Hematopoietic multipotent progenitor cell treated with erythropoietin and hydrocortisone succinate and interleukin-3 and kit ligand, for 17 days (in vitro differentiated cells): ENCODE results near the gene CYB561D2.
A peak's percentile ranks its signal among the peaks of the same experiment; 100 is the strongest.

Experiments
- DNase-seq: peaks from one replicate; pipeline ENCODE4 v3.0.0-alpha.2; 2015; ENCODE audit warnings: low spot score

The CYB561D2 gene

GRCh38 chr3:50341996-50342650 lies 8.5 kb upstream of the CYB561D2 start:
- DNase-seq = no peak

DNA sequence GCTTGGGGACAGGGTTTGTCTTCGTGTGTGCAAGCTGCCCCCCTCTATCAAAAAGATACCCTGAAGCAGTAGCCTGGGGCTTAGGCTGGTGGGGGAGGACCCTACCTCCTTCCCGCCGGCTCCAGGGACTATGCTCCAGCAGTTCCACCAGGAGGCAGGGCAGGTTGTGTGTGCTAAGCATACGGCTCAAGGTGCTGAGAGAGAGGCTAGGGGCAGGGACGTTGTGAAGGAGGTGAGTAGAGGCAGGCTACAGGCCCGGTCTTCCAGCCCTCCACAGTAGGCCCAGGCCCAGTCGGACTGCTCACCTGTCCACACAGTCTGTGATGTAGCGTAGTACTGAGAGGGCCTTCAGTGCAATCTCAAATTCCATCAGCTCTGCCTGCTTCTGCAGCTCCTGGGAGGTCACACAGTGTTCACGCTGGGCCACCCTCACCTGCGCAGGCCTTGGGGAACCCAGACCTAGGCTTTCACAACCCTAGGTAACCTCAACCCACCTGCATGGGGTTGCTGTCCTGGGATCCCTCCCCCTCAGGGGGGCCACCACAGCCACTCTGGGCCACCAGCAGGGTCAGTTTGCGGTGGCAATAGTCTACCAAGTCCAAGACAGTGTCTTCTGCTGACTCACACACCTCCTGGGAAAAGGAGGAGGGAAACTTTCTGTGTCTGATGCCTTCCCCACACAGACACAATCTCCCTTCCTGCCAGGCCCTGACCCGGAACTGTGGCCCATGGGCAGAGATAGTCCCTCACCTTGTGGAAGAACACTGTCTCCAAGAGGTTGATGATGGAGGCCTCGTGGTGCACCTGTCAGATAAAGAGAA lies 7.6 kb upstream of the CYB561D2 start:
- DNase-seq = no peak

DNA sequence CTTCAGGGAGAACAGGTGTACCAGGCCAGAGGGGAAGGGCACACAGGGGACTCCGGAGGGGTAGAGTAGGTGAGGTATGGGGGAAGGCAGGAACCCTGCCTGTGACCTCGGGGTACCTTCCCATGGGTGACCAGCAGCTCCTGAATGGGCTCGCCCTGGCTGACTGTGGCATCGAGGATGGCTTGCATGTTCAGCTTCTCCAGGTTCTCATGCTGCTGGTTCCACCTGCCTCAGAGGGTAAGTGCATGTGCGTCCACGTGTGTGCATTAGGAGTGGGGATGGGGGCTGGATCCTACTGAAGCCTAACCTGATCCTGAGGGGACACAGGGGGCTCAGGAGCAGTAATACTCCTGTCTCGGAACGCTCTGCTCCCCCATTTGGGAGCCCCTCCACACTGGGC lies 5.7 kb upstream of the CYB561D2 start:
- no peak for DNase-seq

DNA sequence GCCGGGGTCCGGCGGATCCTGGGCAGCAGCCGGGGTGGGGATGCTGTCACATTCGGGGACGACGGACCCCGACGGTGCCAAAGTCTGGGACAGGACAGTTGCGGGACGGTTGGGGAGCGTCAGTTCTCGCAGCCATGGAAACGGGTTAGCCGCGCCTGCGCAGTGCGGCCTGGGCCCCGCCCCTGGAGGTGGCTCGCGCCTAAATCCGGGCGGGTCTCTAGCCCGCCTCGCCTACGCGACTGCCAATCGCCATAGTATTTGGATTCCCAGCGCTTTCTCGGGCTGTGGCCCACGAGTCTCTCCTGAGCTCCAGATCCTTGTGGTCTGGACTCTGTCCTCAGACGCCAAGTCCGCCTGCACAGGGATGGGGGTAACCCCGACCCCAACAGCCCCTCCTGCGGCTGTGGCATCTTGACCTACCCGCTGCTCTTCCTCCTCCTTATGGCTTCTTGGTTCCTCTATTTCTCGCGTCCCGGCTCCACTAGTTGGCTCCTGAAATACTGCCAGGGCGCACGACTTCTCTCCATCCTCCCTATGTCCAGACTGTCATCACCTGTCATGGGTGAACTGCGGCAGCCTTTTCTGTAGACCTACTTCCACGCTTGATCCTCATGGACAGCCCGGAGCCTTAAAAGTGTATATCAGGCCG lies 5.0 kb upstream of the CYB561D2 start, which contains the start of gene ZMYND10:
TSS of gene ZMYND10 (minus strand) at position 147 of the 649 bp plus-strand sequence. CDS start 153 bp downstream, outside the sequence.
- DNase-seq = peak; percentile 72

GRCh38 chr3:50347187-50347813 lies 3.4 kb upstream of the CYB561D2 start:
- DNase-seq = peak; percentile 84

GRCh38 chr3:50350213-50350526 lies 492 bp upstream of the CYB561D2 start:
- no peak for DNase-seq

- DNase-seq = no peak
These were observed 648 bp downstream of the CYB561D2 start for GRCh38 chr3:50351323-50351697.

DNA sequence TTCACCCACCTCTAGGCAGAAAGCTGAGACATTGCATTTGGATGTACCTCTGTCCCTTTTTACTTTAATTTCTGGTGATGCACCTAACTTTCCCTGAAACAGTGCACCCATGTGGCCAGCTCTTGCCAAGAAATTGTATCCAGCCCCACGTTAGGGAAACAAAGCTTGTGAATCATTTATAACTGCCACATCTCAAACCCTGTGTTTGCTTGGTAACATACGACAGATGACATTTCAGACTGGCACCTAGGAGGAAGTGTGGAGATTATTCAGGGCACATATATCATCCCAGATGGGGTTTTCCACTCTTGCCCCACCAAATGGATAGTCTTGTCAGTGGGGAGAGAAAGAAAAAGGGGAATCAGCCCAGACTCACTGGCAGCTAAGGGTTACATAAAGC lies 2.1 kb downstream of the CYB561D2 start:
- DNase-seq = no peak

DNA sequence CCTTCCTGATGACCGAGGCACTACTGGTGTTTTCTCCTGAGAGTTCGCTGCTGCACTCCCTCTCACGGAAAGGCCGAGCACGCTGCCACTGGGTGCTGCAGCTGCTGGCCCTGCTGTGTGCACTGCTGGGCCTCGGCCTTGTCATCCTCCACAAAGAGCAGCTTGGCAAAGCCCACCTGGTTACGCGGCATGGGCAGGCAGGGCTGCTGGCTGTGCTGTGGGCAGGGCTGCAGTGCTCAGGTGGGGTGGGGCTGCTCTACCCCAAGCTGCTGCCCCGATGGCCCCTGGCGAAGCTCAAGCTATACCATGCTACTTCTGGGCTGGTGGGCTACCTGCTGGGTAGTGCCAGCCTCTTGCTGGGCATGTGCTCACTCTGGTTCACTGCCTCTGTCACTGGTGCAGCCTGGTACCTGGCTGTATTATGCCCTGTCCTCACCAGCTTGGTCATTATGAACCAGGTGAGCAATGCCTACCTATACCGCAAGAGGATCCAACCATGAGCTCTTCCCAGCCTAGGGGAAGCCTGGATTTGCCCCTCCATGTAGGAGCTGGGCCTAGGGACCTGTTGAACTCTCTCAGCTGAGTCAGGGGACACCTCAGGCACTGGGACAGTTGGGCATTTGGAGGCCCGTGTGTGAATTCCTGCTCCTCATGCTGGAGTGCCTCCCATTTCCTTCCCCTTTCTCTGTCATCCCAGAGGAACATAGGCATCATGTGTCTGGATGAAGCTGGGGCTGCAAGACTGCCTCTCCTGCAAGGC lies 2.8 kb downstream of the CYB561D2 start:
- no peak for DNase-seq

GRCh38 chr3:50354186-50354764 lies 3.6 kb downstream of the CYB561D2 start:
- DNase-seq = no peak

DNA sequence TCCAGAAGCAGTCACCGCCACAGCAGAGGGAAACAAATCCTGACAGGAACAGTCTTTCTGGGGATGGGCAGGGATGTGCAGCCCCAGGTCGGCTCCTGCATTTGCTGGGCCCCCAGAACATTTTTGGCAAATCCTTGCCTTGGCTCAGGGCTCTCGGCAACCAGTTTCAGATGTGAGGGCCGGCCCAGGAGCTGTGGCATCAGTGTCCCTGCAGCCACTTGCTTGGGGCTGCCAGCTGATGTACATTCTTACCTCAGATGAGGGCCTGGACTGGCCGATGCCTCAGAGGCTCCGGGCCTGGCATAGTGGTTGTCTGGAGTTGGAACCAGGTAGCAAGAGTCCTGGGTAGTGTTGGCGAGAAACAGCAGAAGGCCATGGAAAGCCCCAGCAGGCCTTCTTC lies 4.2 kb downstream of the CYB561D2 start:
- no peak for DNase-seq

DNA sequence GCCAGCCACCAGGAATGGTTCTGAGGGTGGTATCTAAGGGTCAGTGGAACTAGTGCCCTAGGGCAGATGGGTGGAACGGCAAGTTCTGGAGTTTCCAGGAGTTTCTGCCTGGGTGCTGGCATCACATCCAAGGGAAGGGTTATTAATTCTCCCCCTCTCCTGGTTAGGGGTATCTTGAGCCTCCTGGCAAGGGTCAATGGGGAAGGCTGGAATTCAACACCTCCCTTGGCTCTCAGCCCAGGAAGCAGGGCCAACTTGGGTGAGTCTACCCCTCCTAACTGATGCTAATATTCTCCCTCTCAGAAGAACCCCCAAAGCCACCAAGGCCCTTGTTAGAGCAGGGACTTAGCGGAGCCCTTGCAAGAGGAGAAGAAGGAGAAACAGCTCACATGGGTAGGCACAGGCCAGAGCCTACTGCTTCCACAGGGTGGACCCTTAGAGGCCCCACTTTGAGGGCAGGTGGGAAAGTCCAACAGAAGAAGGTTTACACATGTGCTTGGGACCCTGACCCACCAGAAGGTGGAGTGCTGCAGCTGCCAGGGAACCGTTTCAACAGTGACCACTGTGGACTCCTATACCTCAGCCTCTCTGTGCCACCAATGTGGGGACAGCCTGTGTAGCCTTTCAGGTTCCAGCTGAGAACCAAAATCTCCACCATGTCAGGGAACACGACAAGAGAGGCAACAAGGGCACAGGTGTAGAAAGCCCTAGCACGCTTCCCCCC lies 5.3 kb downstream of the CYB561D2 start:
- no peak for DNase-seq

DNA sequence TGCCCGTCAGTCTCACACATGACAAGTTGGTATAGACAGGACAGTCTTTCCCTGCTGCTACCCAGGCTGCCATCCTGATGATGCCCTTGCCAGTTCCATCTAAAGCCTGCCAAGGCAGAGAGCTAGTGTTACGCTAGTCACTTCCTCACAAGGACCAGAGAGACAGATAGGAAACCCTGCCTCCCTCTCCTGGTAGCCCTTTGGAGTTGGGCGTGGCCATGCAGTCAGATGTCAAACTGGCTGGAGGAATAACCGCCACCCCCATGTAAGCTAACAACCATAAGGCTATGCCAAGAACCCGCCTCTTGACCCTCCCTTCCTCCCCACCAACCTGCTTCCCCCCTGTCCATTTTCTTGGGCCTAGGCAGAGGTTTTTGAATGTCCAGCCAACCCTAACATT lies 5.9 kb downstream of the CYB561D2 start:
- DNase-seq = peak; percentile 74

DNA sequence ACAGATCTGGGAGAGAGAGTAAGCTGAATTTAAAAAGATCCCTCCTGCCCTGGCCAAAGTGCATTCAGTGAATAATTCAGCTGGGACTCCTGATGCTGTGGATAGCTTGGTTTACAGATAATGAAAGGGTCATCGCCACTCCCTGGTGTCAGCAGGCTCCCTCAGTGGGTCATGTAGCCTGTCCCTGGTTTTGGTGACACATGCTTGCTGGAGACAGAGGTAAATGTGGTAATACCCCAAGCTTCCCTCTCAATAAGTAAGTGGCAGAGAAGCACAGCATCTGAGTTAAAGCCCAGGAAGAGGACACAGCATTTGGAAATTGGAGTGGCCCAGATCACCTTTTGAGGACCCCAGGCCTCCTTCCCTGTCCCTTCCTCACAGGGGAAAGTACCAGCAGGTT lies 6.8 kb downstream of the CYB561D2 start:
- no peak for DNase-seq

GRCh38 chr3:50358355-50358910 lies 7.8 kb downstream of the CYB561D2 start:
- no peak for DNase-seq

- DNase-seq = peak; percentile 98
These were observed 8.5 kb downstream of the CYB561D2 start, which contains the start of gene TMEM115 for GRCh38 chr3:50358911-50359759. TSS of gene TMEM115 (minus strand) at chr3:50359521. CDS start at chr3:50359063, 458 bp downstream.

- no peak for DNase-seq
These were observed 9.1 kb downstream of the CYB561D2 start for GRCh38 chr3:50359760-50360110.

DNA sequence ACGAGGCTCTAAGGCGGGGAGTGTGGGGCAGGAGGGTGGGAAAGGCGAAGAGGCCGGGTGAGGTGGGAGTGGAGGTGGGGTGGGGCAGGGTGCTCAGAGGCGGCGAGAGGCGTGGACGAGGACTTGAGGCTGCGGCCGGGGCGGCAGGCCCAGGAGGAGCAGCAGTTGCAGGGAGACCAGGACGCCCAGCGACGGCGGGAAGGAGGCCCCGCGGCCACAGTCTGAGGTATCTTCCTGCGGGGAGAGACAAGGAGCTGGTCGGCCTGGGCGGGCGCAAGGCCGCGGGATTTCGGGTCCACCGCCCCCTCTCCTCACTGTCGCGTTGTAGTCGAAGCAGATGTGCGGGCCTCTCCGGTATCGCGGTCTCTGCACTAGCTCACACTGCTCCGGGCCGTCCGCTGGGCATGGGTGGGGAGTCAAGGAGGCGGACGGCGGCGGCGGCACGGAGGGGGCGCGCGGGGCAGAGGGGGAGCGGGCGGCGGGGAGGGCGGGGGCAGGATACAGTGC lies 14.0 kb downstream of the CYB561D2 start:
- no peak for DNase-seq

DNA sequence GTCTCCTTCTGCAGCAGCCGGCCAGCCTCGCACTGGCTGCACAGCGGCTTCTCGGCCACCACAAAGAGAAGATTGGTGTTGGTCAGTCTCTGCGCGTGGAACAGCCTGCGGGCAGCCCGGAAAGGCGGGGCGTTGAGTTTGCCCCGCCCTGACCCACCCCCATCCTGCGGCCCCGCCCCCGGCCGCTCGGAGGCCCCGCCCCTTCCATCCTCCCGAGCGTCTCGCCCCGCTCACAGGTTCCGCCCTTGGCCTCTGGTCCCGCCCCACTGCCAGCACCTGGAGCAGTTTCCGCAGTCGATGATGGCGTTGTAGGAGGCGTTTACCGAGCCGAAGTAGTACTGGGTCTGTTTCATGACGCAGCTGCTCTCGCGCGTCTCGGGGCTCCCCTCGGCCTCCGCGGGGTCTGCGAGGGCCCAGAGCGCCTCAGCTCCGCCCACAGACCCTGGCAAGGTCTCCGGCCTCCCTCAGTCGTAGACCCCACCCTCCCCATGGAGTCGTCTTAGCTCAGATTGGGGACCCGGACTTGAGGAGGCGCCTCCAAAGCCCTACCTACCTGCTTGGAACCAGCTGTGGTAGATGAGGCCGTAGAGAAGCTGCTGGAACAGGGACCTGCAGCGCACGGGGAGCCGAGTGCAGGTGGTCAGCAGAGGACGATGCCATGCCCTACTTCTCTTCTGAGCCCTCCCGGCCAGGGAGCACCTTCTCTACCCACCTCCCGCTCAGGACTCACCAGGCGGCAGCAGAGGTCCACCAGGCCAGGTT lies 14.6 kb downstream of the CYB561D2 start:
- peak; percentile 96 for DNase-seq
